Psoas muscle (tissue), 8 donors: ENCODE results near the gene TUBGCP5. TPM values are rescaled to one million over a fixed set of nuclear protein-coding genes. Genes with fewer than 3 reads are reported as not detected.

Experiments
- ATAC-seq, 4 donors: fragments of 200-7000 bp; cut with Tn5 transposase; one replicate each; pipeline ENCODE4 v1.9.1; 2020; ENCODE audit warnings: moderate library complexity in 3 of 4, mild to moderate bottlenecking in 2 of 4
- DNase-seq, 2 donors: peaks; one replicate each; pipeline ENCODE4 v3.0.0-alpha.2; 2020
- H3K27ac ChIP-seq: fragments of 200-600 bp; one replicate; pipeline ENCODE4 v1.8.0; 2022
- H3K27me3 ChIP-seq, 3 donors: fragments of 200-600 bp in 1 of 3; one replicate each; pipeline versions ENCODE4 v1.6.1 to v1.8.0; 2013 to 2022; ENCODE audit warnings: low read length in 2 of 3, mild to moderate bottlenecking in 2 of 3, moderate library complexity in 1 of 3; ENCODE audit not compliant: insufficient read depth in 3 of 3
- H3K36me3 ChIP-seq, 2 donors: fragments of 200-600 bp in 1 of 2; one replicate each; pipeline versions ENCODE4 v1.6.1 to v1.8.0; 2013 to 2022; ENCODE audit warnings: low read depth in 1 of 2, mild to moderate bottlenecking in 1 of 2, moderate library complexity in 1 of 2; ENCODE audit not compliant: insufficient read depth in 1 of 2
- H3K4me1 ChIP-seq: fragments of 200-600 bp; one replicate; pipeline ENCODE4 v1.8.0; 2022
- H3K4me3 ChIP-seq: fragments of 200-600 bp; one replicate; pipeline ENCODE4 v1.8.0; 2022; ENCODE audit warnings: mild to moderate bottlenecking
- H3K9me3 ChIP-seq: fragments of 200-600 bp; one replicate; pipeline ENCODE4 v1.8.0; 2022
- CTCF ChIP-seq: fragments of 200-600 bp; IDR thresholded peaks from one replicate; pipeline ENCODE4 v1.8.0; 2022; ENCODE audit warnings: antibody characterized with exemption
- WGBS, 3 donors: extraction: QIAGEN DNeasy Blood & Tissue Kit; methylation state at CpG; one replicate each; pipeline versions ENCODE4 v1.1.6 to v1.1.7; 2013; 5-methylcytosine and 5-hydroxymethylcytosine counted together
- intact Hi-C, 2 donors: fragments of 100-400 bp; cut with DNase I; formaldehyde crosslinking; loops; one replicate each; pipeline versions ENCODE4 v1.11.0 to v1.14.2; 2022
- polyA plus RNA-seq, 3 donors: library from polyadenylated mRNA; stranded (reverse); fragments of 200-250 nt; gene quantifications; one replicate each; pipeline ENCODE4 v1.2.3, GENCODE V29; 2013
- total RNA-seq, 4 donors: library from RNA; stranded (reverse); fragmentation: NEBNext Ultra II Directional in 2 of 4; extraction: Animal tissue kit (Norgen Biotek cat#: 25700) in 2 of 4; gene quantifications; one replicate each; pipeline versions ENCODE4 v1.2.1 to v1.2.4, GENCODE V29; 2021 to 2023
- donor health status: healthy with polysubstance abuse.
- donor health status: DM: no; HTN: no; CAD: no; lungs with moderate emphysema.
- donor health status: Bipolar disorder and iron deficiency.
- donor health status: healthy.
- donor health status: DM: yes; HTN: yes; CAD: no.
- donor health status: DM: no; HTN: no; CAD: no.
- donor health status: DM: no; HTN: no; CAD: no.
- donor health status: DM: yes; HTN: yes; CAD: no.

Gene TUBGCP5
- total and polyA plus RNA-seq, 7 donors: 5.1 to 15.1 (median 9.3) TPM

- no peak overlapping the region for H3K4me3 ChIP-seq
- DNase-seq (no peak), ATAC-seq (peak in 2 of 4 donors; percentile 29 to 35)
- no peak overlapping the region for H3K27ac ChIP-seq
- no peaks in the 10 kb centered on the region for H3K27me3 ChIP-seq
- TF ChIP-seq CTCF: no peak
- 37 to 54% (median 38%) methylated on average over 16 of the region's 16 CpGs for WGBS, 3 donors
- intact Hi-C loops: no loop called here
- H3K36me3 ChIP-seq: no peaks in the 10 kb centered on the region
- H3K4me1 ChIP-seq: peaks cover 17% of the 10 kb centered on the region
- H3K9me3 ChIP-seq: no peaks in the 10 kb centered on the region
Observed at GRCh38 chr15:22956257-22956977, 83.0 kb downstream of the TUBGCP5 start.

- no peak for ATAC-seq
- Histone ChIP-seq H3K9me3 (no peaks in the 10 kb centered on the region), H3K4me1 (peaks cover 17% of the 10 kb centered on the region), H3K4me3 (no peak overlapping the region), H3K36me3 (no peaks in the 10 kb centered on the region), H3K27me3 (no peaks in the 10 kb centered on the region), H3K27ac (no peak overlapping the region)
- DNase-seq: no peak
- WGBS, 3 donors: 85 to 91% (median 89%) methylated on average over 6 of the region's 6 CpGs
- no peak for TF ChIP-seq CTCF
- intact Hi-C loops: loop anchor here in 1 of 2 donors (2.0 kb wide), 1 partner anchor 39 kb away; no protein-coding TSS in a partner anchor
Observed at GRCh38 chr15:22955544-22956119, 83.7 kb downstream of the TUBGCP5 start.

GRCh38 chr15:22954798-22955543 lies 84.4 kb downstream of the TUBGCP5 start:
- no peaks in the 10 kb centered on the region for H3K36me3 ChIP-seq
- WGBS, 3 donors: 75 to 83% (median 81%) methylated on average over 13 to 14 of the region's 14 CpGs
- no peaks in the 10 kb centered on the region for H3K27me3 ChIP-seq
- no peak overlapping the region for H3K4me3 ChIP-seq
- H3K27ac ChIP-seq: no peak overlapping the region
- intact Hi-C loops: loop anchor here in 1 of 2 donors (2.0 kb wide), 1 partner anchor 38 kb away; no protein-coding TSS in a partner anchor
- DNase-seq (peak in 1 of 2 donors; percentile 42), ATAC-seq (no peak)
- no peaks in the 10 kb centered on the region for H3K9me3 ChIP-seq
- no peak for TF ChIP-seq CTCF
- H3K4me1 ChIP-seq: peaks cover 16% of the 10 kb centered on the region

GRCh38 chr15:22954326-22954725 lies 85.0 kb downstream of the TUBGCP5 start:
- H3K9me3 ChIP-seq: no peaks in the 10 kb centered on the region
- ATAC-seq (no peak), DNase-seq (peak in 1 of 2 donors; percentile 22)
- no peak overlapping the region for H3K27ac ChIP-seq
- no peaks in the 10 kb centered on the region for H3K27me3 ChIP-seq
- TF ChIP-seq CTCF: no peak
- WGBS, 3 donors: 87 to 91% (median 90%) methylated on average over 12 of the region's 12 CpGs
- intact Hi-C loops: loop anchor here in 1 of 2 donors (2.0 kb wide), 1 partner anchor 38 kb away; no protein-coding TSS in a partner anchor
- peaks cover 10% of the 10 kb centered on the region for H3K4me1 ChIP-seq
- no peak overlapping the region for H3K4me3 ChIP-seq
- H3K36me3 ChIP-seq: no peaks in the 10 kb centered on the region
